AG08396 (cell line): Measurements from ENCODE around the gene CD34.
A peak's percentile ranks its signal among the peaks of the same experiment; 100 is the strongest.
"Not testable (repeated sequence)": the region's sequence is repeated elsewhere in the genome, so short reads cannot be mapped to it uniquely, and the experiment has no call there.

Experiments
- DNase-seq: peaks from one replicate; pipeline ENCODE4 v3.0.0; 2012; ENCODE audit warnings: low spot score, mixed read lengths

The CD34 gene

GRCh38 chr1:207910591-207911354 lies at the start of gene CD34:
Gene CD34 (minus strand): TSS chr1:207911125. CDS start chr1:207911080, 45 bp downstream.
- peak; percentile 34 for DNase-seq

- no peak for DNase-seq
These were observed 49.4 kb upstream of the CD34 start for GRCh38 chr1:207960346-207960745.

- no peak for DNase-seq
These were observed 49.0 kb upstream of the CD34 start for GRCh38 chr1:207959910-207960309.

GRCh38 chr1:207959141-207959825 lies 48.4 kb upstream of the CD34 start:
- peak; percentile 85 for DNase-seq

- DNase-seq: no peak
These were observed 47.6 kb upstream of the CD34 start for GRCh38 chr1:207958376-207959139.

- DNase-seq: no peak
These were observed 46.1 kb upstream of the CD34 start for GRCh38 chr1:207956986-207957385.

- no peak for DNase-seq
These were observed 43.2 kb upstream of the CD34 start for GRCh38 chr1:207954104-207954503.

- no peak for DNase-seq
These were observed 42.0 kb upstream of the CD34 start for GRCh38 chr1:207952617-207953542.

- DNase-seq: no peak
These were observed 40.7 kb upstream of the CD34 start for GRCh38 chr1:207951652-207952051.

- DNase-seq: no peak
These were observed 39.8 kb upstream of the CD34 start for GRCh38 chr1:207950750-207951149.

GRCh38 chr1:207949571-207950195 lies 38.8 kb upstream of the CD34 start:
- no peak for DNase-seq

- no peak for DNase-seq
These were observed 37.8 kb upstream of the CD34 start for GRCh38 chr1:207948536-207949250.

GRCh38 chr1:207946756-207947155 lies 35.8 kb upstream of the CD34 start:
- no peak for DNase-seq

GRCh38 chr1:207944571-207944970 lies 33.6 kb upstream of the CD34 start:
- DNase-seq: no peak

GRCh38 chr1:207942337-207942741 lies 31.4 kb upstream of the CD34 start:
- not testable (repeated sequence) for DNase-seq

GRCh38 chr1:207941665-207942064 lies 30.7 kb upstream of the CD34 start:
- DNase-seq: peak; percentile 59

GRCh38 chr1:207938016-207938415 lies 27.1 kb upstream of the CD34 start:
- no peak for DNase-seq

GRCh38 chr1:207937204-207937603 lies 26.3 kb upstream of the CD34 start:
- no peak for DNase-seq

GRCh38 chr1:207935166-207935583 lies 24.2 kb upstream of the CD34 start:
- no peak for DNase-seq

GRCh38 chr1:207933205-207933800 lies 22.4 kb upstream of the CD34 start:
- DNase-seq: no peak
